Measurements from ENCODE around the gene BPIFB6.

BPIFB6 gene

DNA sequence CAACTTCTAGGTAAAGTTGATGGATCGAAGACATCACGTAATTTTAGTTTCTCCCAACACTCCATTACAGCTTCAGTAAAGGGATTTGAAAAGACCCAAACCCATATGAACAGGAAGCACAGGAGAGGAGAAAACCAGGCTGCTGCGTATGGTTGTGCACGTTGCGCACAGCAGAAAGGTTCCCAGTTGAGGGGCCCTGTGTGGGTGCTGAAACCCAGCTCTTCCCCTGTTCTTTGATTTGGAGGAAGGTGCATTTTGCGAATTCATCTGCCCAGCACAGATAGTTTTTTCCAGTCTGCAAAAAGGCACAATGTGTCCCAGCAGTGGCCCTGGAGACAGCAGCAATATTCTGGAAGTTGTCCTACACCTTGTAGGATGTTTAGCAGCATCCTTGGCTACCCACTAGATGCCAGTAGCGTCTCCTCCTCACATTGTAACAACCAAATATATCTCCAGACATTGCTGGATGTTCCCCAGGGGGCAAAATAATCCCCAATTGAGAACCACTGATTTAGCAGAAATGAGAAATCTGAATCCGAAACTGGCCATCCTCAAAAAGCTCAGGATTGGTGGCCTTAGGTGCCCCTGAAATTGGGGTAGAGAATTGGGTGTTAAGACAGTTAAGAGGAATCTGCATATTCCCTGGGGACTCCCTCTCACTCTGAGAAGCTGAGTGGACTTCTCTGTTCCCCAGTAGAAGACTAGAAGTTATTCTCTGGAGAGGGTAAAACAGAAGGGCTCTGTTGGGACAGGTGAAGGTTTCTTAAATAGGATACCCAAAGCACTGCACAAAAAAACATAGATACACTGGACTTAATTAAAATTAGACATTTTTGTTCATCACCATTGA lies 39.4 kb upstream of the BPIFB6 start:
- no peak for TF ChIP-seq GATA3 (IDR thresholded peaks at IDR 0.05; ENCODE audit: low read depth, low read length)
- TF ChIP-seq GATA2 (IDR thresholded peaks at IDR 0.05; ENCODE audit: low read depth, low read length), result no peak

DNA sequence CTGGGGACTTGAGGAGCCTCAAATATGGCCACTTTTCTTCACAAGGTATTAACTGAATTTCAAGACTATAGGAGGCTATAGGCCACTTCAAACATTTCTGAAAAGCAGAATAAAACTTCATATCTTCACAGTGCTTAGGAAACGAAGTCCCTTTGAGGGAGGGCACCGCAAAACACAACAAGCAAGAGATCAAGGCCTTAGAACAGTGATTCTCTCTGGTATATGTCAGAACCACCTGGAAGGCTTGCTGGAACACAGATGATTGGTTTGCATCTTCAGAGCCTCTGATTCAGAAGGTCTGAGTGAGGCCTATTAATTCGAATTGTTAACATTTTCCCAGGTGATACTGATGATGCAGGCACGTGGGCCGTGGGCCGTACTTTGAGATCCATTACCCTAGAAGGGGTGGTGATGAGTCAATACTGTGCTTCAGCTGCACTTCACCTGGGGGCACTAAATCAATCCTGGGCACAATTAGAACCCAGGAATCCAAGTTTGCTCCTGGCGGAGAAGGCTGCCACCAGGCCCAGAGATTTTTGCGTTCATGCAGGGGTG lies 37.9 kb upstream of the BPIFB6 start:
- no peak for TF ChIP-seq GATA2 (IDR thresholded peaks at IDR 0.05; ENCODE audit: low read depth, low read length)
- TF ChIP-seq GATA3 (IDR thresholded peaks at IDR 0.05; ENCODE audit: low read depth, low read length), result no peak

DNA sequence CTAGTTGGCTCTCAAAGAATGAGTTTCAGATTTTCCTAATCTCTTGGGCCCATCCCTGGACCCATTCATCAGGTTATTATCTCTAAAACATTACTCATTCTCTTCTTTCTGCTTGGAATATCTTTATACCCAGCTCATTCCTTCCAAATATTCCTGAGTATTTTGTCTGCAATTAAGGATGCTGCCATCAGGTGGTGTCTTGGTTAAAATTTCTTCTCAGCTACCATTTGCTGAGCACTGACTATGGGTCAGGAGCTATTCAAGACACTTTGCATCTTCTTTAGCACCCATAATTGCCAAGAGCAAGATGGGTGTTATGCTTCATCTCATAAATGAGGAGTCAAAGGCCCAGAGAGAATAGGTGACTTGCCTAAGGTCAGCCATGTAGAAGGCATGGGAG lies 35.6 kb upstream of the BPIFB6 start:
- TF ChIP-seq GATA3 (IDR thresholded peaks at IDR 0.05; ENCODE audit: low read depth, low read length), result no peak
- TF ChIP-seq GATA2 (IDR thresholded peaks at IDR 0.05; ENCODE audit: low read depth, low read length), result no peak

DNA sequence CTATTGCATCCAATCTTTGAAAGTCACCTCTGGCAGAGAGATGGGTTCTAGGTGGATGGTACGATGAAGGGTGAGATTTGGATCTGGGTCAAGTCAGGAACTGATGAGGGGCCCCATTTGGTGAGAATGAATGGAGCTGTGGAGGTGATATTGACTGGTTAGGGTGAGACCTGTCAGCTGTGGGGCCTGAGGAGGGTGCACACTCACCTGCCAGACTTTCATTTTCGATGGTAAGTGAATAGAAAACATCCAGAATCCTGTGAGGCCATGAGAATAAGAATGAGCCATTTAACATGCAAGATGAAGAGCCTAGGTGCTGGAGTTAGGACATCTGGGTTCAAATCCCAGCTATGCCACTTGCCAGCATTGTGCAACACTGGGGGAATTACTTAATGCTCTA lies 34.0 kb upstream of the BPIFB6 start:
- TF ChIP-seq GATA2 (IDR thresholded peaks at IDR 0.05; ENCODE audit: low read depth, low read length) (no peak), GATA3 (IDR thresholded peaks at IDR 0.05; ENCODE audit: low read depth, low read length) (no peak)

DNA sequence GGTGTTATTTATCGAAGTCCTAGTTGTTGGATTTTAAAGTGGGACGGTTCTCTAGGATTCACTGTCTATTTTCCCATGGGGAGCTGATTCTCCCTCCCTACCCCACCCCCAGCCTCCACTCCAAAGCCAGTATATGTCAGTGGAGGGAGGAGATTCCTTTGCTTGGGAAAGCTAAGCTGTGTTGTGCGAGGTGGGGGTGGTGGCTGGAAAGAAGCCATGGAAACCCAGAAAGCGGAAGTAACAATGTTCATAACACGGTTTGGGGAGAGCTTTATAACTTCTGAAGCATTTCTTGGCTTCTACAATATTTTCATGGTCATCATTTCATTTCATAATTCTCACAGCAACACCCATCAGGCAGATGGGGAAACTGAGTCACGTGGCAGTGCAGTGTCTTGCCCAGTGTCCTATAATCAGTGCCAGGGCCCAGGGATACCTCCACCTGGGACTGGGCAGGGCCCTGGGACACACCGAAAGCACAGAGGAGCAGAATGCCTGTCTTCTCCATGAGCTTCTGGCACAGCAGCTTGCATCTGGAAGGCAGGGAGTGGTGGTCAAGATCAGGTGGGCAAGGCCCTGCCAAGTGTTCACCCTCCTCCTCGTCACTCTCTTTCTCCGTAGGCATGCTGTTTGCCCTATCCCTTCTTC lies 31.7 kb upstream of the BPIFB6 start:
- no peak for TF ChIP-seq GATA2 (IDR thresholded peaks at IDR 0.05; ENCODE audit: low read depth, low read length)
- TF ChIP-seq GATA3 (IDR thresholded peaks at IDR 0.05; ENCODE audit: low read depth, low read length), result no peak

DNA sequence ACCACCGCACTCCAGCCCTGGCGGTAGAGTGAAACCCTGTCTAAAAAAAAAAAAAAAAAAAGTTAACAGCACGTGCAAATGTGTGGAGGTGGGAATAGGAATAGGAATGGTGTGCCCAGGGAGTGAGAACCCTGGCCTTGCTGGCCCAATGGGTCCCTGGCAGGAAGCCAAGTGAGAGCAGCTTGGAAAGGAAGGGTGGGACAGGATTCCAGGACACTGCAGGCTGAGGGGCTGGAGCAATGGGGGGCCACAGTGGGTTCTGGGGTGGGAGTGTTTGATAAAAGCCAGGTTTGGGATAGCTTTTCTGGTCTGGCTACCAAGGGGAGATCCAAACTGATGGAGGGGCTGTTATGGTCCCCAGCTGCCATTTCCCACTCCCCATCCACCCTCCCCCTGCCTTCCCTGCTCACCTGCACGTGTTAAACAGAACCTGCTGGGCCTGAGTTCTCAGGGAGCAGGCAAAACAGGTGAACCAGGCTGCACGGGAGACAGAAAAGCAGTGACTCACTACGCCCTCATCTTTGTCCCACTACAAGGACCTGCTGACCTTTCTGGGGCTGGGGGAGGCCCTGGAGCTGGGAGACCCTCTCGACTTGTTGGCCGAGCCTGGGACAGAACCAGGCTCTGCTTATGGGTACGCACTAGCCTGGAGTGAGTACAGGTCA lies 30.5 kb upstream of the BPIFB6 start:
- no peak for TF ChIP-seq GATA2 (IDR thresholded peaks at IDR 0.05; ENCODE audit: low read depth, low read length)
- no peak for TF ChIP-seq GATA3 (IDR thresholded peaks at IDR 0.05; ENCODE audit: low read depth, low read length)

DNA sequence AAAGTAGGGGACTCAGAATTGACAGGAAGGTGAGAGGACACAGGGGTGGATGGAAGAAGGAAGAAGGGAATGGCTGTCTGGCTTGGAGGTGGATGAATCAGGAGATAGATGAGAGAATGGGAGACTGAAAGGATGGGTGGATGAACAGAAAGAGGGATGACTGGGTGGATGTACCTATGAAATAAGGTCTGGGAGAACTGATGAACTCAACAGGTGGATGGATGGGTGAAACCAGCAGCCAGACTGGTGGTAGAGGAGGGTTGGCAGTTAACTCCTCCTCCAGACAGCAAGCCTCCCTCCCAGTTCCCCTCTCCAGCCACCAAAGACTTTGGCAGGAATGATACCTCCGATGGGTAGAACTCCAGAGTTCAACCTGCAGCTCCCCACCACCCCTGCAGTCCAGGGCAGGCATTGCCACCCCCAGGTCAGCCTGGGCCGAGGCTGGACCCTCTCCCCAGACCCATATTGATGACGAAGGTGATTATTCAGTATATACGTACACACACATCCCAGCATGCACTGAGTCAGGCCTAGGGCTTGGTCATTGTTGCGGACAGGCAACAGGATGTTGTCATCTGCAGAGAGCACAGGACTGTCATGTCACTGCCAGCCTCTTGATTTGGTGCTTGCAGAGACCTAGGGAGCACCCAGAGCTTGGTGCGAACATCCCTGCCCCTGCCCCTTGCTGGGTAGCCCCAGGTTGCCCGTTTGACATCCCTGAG lies 29.2 kb upstream of the BPIFB6 start:
- TF ChIP-seq GATA3 (IDR thresholded peaks at IDR 0.05; ENCODE audit: low read depth, low read length) (no peak), GATA2 (IDR thresholded peaks at IDR 0.05; ENCODE audit: low read depth, low read length) (no peak)

DNA sequence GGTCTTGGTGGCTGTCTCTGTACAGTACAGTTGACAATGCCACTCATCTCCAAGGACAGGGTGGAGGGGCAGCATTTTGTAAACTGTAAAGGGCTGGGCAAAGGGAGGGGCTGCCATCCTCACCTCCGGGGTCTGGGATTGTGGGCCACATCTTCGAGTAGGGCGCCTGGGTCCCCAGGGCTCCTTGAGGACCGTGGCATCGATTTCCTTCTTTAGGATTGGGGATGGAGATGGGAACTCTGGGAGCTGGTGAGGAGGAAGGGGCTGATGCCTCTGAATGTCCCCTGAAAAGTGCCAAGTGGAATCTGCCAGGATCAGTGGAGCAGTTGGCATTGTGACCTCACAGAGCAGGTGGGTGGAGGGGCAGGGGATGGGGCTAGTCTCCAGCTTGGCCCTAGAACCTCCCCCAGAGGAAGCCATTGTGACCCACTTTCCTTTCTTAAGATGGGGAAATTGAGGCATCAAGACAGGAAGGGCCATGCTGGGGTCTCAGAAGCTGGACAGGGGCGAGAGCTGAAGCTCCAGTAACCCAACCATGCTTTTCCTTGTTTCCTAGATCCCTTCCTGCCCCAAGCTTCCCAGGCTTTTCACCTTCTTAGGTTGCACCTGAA lies 27.2 kb upstream of the BPIFB6 start, which contains the start of gene SUN5:
Gene SUN5 (minus strand): TSS at position 293 of the 611 bp plus-strand sequence. CDS start 93 bp downstream, at position 200.
- TF ChIP-seq GATA3 (IDR thresholded peaks at IDR 0.05; ENCODE audit: low read depth, low read length) (no peak), GATA2 (IDR thresholded peaks at IDR 0.05; ENCODE audit: low read depth, low read length) (no peak)

DNA sequence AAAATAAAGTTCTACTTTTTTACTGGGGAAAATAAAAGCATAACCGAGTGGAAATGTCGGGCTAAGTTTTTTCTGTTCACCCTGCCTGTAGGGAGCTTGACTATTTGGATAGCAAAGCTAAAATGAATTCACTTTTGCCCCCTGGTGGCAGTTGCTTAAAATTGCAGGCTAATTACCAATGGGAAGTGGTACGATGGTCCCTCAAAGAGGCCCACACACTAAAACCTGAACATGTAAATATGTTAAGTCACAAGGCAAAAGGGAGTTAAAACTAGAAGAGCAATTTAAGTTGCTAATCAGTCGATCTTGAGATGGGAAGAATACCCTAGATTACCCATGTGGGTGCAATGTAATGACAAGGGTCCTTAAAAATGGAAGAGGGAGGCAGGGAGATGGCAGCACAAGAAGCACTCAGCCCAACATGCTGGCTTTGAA lies 26.3 kb upstream of the BPIFB6 start:
- TF ChIP-seq GATA3 (IDR thresholded peaks at IDR 0.05; ENCODE audit: low read depth, low read length) (no peak), GATA2 (IDR thresholded peaks at IDR 0.05; ENCODE audit: low read depth, low read length) (no peak)

DNA sequence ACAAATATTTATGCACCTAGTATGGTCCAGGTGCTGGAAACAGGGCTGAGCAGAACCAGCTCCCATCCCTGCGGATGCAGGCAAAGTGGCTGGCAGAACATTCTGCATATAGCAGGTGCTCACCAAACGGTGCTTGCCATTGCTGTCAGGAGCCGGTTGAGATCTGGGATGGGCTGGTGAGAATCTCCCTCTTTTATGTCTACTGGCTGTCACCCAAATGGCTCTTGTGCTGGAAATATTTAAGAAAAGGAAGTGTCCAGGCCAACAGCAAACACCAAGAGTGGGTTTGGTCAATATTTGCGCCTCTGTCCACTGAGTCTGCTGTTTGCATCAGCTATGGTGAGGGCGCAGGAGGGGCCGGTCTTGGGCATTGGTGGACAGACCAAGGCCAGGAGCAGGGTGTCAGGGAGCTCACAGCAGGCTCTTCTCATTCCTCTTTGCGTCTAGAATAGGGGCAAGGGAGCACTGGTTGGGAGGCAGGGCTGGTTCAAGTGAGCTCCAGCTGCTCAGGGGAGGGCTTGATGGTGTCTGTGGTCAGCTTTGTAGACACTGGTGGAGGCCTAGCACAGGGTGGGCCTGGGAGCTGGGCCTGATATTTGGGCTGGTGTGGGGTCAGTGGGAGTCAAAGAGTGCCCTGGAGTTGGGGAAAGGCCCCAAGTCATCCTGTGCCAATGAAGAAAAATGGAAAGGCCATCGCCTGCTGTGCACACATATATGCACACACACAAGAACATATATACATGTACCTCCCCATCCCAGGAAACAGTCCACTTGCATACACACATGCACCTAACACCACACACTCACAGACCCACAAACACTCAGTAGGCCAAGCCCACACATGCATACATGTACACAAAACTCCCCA lies 25.3 kb upstream of the BPIFB6 start:
- no peak for TF ChIP-seq GATA2 (IDR thresholded peaks at IDR 0.05; ENCODE audit: low read depth, low read length)
- TF ChIP-seq GATA3 (IDR thresholded peaks at IDR 0.05; ENCODE audit: low read depth, low read length), result no peak

DNA sequence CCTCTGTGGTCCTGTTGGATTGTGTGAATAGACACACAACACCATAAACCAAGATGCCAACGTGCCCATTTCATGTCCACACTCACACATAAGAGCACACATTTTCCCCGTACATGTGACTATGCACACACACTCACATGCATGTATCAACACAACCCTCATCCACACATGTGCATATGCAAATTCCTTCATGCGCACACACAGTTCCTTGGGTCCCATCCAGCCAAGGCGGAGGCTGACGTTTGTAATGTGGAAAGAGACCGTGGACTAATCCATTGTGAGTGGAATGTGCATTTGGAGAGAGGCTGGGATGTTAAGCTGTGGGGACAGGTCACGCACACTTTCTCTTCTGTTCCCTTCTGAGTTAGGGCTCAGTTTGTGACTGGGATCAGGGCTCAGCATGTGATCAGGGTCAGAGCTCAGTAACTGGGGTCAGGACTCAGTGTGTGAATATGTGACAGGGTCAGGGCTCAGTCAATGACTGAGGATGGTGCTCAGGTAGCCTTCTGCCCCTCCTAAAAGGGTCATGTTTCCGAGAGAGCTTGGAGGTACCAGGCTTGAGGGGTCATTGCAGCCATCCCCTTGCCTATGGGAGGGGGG lies 24.6 kb upstream of the BPIFB6 start:
- TF ChIP-seq GATA2 (IDR thresholded peaks at IDR 0.05; ENCODE audit: low read depth, low read length) (no peak), GATA3 (IDR thresholded peaks at IDR 0.05; ENCODE audit: low read depth, low read length) (no peak)

Measured in SH-SY5Y (cell line).